ENCODE measurements around the gene FA2H.

Gene FA2H

DNA sequence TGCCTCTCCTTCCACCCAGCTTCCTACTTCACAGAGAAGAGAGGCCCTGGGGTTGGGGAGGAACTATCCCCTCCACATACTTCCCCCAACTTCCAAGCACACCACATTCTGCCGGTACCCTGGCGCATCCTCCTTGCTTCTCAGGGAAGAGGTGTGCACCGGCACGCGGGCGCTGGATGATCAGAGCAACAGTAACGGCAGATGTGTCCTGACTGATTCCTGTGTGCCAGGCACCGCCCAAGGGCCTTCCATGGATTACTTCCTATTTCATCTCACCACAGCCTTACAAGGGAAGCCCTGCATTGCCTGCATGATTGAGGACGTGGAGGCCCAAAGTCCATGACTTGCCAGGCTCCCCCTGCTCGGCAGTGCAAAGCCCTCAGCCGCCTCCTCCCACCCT, 52.9 kb downstream of the FA2H start:
- DNase-seq, result no peak

DNA sequence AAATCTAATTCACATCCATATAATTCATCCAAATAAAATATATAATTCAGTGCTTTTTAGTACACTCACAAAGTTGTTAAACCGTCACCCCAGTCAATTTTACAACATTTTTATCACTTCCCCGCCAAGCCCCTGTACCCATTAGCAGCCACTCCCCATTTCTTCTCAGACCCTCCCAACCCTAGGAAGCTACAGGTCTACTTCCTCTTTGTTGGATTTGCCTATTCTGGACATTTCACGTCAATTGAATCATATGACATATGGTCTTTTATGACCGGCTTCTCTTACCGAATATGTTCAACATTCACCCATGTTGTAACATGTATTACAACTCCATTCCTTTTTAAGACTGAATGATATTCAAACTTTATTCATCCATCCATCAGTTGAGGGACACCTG, 54.0 kb downstream of the FA2H start:
- no peak for DNase-seq

DNA sequence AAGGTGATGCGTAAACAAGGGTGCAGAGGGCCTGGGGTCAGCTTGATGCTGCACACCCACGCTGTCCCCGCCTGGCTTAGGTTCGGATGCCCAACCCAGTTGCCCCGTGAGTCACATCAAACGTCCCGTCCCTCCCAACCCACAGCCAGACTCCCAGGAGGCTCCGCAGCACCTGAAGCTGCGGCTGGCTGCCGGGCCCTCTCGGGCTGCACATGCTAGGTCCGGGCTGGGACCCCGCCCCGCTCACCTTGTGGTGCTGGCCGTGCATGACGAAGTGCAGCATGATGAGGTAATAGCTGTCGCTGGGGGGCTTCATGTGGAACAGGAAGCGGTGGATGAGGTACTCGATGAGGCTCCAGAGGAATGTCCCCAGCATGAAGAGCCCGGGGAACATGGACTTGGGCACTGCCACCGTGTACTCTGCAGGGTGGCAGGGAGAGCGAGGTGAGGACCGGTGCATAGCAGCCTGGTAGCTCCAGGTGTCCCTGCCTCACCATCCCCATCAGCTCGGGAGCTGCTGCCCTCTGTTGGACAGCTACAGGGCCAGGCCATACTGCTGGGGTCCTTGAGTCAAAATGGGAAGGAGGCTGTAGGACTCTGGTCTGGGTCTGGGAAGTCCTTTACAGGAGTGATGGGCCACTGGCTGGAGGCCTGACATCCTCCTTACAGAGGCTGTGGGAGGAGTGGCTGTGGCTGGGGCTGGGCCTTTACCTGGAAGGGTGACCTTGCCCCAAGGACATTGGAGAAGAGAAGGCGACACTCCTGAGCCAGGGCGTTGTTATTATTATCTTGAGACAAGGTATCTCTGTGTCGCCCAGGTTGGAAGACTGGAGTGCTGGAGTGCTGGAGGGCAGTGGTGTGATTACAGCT, 55.6 kb downstream of the FA2H start:
- DNase-seq, result no peak

DNA sequence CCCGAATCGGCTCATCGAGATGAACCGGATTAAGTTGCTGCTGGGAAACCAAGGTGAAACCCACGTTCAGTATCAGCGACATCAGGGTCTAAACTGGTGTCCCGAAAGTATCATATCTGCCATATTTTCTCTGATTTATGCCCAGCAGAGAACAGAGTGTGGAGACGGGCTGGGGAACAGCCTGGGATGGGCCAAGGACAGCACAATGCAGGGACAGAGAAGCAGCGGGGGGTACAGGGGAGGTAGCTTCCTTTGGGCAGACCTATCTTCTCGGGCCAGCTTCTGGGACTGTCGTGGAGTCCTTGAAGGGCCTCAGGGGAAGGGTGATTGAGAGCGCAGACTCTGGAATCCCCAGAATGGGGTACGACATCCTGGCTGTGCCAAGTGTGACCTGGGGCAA, 56.5 kb downstream of the FA2H start:
- no peak for DNase-seq

DNA sequence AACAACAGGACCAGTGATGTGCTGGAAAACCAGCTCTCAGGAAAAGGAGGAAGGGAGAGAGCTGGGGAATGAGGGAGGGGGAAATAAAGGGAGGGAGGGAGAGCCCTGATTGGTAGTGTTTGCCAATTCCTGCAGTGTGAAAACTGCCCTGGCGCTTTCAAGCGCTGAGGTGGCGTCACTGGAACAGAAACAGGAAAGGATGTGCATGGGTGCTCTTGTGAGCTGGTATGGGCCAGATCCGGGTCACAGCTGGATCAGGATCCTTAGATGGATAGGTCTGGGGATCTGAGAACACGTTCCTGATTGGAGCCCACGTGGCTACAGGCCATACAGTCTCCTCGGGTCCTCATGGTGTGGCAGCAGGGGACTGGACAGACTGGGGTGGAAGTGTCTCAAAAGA, 57.3 kb downstream of the FA2H start:
- no peak for DNase-seq

DNA sequence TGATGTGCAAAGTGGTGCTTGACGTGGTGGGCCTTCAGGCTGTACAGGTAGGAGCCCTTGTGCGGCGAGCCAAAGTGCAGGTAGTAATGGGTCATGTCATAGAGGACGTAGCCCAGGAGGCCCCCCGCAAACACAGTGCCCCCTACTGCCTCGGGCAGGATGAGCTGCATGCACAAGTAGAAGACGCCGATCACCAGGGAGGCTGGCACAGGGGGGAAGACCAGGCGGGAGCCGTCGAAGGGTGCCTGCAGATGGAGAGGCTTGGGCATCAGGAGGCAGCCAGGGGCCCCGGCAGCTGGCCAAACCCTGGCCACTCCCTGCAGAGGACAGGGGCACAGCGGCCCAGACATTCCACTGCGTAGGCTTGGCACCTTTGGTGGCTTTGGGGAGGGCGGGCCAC, 58.3 kb downstream of the FA2H start:
- DNase-seq, result no peak

DNA sequence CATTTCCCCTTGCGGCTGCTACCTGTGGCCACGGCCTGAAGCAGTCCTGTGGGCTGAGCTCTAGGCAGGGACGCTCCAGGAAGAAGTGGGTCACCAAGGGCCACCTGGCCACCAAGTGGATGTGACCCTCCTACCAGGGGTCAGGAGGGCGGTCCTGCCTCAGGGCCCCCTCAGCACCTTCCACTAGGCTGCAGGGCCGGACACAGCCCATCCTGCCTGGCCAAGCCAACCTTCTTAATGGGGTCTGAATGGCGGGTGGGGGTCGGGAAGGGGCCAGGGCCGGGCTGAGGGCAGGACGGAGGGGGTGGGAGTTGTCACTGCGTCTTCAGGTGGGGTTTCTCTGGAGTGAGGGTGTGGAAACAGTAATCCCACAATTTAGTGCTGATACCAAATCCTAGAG, 60.7 kb downstream of the FA2H start:
- DNase-seq, result no peak

DNA sequence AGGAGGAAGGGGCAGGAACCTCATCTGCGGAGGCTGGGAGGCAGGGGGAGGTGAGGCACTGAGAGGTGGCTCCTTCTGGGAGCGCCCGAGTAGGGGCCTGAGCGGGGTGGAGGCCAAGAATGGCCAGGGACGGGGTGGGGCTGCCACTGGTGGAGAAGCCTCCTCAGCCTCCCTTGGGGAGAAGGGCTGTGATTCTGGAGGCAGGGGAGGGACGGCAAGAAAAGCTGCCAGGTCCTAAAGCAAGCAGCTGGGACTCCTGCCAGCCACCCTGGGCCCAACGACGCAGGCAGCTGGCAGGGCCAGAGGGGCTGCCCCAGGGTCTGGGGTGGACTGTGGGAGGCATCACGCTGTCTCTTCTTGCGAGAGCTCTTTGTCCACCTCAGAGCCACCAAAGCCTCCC, 61.3 kb downstream of the FA2H start:
- no peak for DNase-seq

DNA sequence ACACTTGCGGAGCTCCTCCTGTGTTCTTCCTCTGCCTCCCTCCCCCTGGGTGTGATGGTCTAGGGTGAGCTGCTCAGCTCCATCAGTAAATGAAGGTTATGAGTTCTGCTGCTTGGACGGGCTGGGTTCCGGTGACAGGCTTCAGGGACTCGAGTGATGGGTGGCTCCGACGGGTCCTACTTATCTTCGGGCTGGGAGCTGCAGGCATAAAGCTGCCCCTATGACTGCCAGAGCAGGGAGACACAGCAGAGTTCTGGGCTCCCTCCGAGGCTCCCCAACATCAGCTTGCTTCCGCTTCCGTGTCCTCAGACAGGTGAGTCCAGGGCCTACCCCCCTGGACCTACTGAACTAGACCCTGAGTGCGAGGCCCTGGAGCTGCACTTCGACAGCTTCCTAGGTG, 62.7 kb downstream of the FA2H start:
- DNase-seq, result no peak

DNA sequence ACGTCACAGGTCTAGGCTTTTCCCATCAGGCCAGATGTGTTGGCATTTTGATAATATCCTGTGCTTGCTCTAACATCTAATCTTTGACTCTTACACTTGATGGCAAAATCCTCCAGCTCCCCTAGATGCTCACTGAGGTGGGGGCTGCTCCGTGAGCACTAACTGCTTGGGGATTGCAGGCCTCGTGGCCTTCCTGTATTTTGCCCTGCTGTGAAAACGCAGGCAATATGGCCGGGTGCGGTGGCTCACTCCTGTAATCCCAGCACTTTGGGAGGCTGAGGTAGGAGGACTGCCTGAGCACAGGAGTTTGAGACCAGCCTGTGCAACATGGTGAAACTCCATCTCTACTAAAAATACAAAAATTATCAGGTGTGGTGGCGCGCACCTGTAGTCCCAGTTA, 64.2 kb downstream of the FA2H start:
- no peak for DNase-seq

DNA sequence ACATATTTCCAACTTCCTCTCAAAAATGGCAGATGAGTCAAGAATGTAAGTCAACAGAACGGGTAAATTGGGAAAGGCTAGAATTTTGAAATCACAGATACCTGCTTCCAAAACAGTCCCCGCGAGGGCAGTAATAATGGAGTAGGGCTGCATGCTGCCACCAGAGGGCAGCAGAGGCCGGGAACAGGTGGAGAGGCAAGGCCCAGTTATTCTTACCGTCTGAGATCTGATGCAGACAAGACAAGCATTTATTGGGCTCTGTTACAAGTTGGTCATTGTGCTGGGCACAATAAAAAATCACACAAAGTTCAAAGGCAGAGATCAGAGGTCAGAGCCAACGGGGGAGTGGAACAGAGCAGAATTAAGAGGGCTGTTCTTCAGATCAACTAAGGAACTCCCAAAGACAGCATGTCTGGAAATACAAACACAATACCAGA, 65.2 kb downstream of the FA2H start:
- peak; percentile 11 for DNase-seq

DNA sequence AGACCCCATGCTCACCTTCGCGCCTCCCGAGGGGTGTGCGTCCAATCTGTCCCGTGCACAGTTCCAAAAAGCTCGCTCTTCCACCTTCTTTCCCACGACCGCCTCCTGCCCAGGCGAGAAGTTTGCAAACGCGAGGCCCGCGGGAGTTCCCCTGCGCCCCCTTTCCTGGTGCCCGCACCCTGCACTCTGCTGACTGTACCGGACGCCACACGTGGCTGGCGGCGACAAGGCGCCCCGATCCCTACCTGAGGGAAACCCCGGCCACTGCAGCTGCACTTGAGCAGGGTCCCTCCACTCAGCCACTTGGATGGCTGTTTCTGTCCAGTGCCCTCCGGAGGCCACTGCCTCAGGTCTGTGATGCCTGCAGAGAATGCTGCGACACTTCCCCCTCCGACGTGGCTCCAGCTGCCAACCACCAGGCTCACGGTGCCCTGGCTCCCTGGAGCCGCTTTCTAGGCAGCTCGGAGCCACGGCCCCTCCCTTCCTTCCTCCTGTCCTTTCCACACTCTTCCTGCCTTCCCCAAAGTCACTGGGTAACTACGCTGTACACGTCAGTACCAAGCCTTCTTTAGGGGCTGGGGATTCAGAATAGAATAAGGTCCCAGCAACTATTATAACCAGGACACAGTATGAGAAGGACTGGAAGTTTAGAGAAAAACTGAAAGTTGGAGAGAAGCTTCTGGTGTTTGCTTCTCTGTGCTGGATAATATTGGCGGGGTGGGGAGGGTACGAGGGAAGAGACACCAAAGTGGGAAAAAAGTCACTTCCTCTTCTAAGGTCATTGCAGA, 74.0 kb downstream of the FA2H start, which contains the start of gene MLKL:
TSS of gene MLKL (minus strand) at position 425 of the 788 bp plus-strand sequence. CDS start 5,105 bp downstream, outside the sequence.
- no peak for DNase-seq

DNA sequence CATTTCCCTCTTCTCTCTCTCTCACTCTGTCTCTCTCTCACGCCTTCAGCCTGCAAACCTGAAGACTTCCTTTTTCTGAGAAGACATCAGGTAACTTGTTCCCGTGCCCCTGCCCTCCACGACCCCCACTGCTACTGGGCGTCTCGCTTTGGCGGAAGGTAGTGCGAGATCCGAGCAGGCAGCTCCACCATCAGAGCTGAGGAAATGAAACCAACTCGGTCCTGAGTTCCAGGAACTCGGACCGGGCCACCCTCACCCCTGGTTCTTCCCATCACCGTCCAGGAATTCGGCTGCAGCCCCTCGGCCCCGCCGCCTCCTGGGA, 74.5 kb downstream of the FA2H start:
- no peak for DNase-seq

DNA sequence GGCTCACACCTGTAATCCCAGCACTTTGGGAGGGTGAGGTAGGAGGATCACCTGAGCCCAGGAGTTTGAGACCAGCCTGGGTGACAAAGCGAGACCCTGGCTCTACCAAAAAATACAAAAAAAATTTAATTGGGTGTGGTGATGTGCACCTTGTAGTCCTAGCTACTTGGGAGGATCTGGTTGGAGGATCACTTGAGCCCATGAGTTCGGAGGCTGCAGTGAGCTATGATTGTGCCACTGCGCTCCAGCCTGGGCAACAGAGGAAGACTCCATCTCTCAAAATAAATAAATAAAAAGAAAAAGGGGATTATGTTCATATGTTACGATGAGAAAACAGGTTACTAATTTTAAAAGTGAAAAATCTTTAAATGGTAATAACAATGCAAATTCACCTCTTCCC, 75.0 kb downstream of the FA2H start:
- DNase-seq, result no peak

DNA sequence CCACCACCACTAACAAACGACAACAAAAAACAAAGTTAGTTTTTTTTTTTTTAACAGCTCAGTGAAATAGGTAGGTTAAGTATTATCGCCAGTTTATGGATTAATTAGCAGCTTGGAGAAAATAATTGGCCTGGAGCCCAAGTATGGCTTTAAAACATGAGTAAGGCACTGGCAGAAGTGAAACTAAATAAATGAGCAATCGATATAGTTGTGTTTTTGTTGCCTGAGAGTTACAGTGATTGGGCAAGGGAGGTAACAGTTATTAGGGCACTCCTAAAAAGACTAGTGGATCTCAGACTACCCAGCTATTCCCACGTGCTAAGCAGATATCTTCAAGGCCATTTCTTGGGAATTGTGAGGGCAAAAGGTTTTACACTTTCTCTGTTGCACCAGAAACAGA, 76.4 kb downstream of the FA2H start:
- DNase-seq, result no peak

DNA sequence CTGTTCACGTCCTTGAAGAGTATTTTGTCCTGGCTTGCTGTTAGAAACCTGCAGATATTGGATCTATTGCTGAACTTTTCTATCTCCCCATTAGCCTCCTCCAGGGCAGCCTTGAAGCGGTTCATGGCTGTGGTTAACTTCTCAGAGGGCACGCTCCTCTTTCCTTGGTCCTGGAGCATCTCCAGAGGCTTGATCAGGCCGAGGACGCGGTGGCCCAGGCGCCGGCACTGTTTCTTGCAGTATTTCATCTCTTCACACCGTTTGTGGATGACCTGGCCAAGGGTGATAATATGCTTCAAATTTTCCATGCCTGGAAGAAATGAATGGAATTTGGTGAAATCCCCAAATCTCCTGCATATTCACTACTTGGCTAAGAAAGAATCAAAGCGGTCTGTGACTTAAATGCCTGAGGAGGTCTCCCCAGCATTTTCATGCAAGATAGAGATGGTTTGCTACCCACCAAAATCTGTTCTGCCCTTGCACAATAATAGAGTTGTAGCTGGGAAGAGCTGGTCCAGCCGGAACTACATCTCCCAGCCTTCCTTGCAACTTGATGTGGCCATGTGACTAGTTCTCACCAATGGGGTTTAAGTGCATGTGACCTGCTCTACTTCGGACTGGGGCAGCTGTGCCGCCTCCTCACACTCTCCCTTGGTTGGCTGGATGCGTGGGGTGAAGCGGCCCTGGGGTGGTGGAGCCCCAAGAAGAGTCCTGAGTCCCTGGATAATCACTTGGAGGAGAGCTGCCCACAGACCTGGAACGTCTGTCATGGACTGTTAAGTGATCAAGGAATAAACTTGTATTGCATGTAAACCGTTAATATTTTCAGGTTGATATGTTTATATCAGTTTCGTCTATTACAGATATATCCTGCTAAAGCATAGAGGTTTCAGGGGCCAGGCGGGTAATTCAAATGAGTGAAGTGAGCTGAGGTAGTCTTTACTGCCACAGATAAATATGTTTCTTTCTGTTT, 78.9 kb downstream of the FA2H start:
- DNase-seq, result peak; percentile 32

DNA sequence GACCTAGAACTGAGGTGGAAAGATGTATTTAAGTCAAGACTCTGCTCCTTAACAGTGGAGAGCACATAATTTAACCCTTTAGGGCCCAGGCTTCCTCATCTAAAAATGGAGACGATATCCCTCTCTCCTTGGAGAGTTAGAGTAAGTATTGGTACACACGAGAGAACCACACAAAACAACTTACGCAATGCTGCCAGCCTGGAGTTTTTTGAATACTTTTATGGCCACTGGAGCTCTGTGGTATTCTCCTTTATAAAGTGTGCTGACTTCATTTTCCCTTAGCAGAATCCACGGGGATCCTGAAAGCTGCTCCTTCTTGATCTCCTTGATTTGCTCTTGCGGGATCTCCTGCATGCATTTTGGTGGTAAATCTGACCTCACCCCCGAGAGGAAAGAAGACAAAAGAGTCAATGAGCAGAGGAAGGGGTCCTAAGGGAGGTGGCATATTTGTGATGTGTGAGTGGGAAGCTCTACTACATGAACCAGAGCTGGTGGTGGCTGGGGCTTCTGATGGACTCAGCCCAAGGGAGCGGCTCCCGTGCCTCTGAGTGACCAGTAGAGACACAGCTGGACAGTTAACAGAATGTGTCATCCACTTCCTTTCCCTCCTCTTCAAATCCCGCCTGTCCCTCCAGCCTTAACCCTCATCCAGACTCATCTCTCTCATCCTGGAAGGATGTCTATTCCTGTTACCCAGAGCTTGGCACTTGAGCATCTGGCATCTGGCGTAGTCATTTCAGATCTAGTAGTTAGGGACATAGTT, 83.3 kb downstream of the FA2H start:
- no peak for DNase-seq

DNA sequence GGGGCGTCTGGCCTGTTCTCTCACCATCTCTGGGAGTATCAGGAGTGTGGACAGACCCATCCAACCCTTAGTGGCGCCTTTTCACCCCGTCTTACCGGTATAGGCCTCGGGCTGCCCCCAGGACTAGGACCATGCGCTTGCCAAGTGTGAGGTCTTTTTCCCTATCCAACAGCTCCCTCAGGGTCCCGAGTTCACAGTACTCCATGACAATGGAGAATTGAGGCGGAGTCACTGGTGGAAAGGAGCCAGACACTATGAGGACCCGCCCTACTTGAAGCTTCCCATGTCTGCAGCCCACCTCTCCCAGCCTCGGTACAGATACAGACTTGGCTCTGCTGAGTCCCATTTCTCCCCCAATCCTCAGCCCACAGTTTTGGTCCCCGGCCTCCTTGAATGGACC, 92.1 kb downstream of the FA2H start:
- no peak for DNase-seq

DNA sequence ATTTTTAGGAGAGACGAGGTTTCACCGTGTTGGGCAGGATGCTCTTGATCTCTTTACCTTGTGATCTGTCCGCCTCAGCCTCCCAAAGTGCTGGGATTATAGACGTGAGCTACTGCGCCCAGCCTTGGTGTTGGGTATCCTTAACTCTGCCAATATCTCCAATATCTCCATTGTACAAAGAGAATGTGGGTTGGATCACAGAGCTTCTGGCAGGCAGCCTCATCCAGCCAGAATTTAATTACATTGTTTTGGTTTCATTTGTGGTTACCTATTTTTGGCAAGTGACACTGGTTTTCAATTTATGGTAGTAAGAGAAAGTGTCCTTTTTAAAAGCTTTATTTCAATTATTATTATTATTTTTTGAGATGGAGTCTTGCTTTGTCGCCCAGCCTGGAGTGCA, 93.9 kb downstream of the FA2H start:
- no peak for DNase-seq

DNA sequence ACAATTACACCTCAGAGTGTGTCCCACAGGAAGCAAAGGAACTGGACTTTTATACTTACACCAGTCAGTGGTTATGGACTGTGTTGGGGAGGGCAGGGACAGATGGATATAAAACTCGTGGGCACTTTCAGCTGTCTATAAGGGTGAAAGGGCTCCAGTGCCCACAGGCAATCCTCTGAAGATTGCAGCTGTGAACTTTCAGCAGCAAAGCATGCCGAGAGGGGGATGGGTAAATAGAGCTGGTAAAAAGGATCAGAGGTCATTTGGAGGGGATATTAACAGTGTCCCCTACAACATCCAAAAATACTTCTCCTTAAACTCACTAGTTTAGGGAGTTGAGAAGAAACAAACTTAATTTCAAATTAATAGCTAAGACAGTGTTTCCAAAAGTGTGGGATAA, 94.6 kb downstream of the FA2H start:
- no peak for DNase-seq

DNA sequence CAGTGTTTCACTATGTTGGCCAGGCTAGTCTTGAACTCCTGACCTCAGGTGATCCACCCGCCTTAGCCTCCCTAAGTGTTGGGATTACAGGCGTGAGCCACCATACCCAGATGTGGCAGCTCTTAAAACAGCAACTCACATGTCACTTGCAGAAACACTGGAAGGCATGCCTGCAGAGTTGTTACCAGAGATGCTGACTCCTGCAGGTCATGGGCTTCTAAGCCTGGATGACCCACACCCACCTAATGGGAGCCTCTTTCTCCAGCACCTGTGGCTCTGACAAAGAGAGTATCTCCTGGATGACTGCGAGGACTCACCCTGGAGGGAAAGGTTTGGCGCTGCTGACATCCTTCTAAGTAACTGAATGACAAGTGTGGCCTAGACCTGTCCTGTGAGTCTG, 96.8 kb downstream of the FA2H start:
- no peak for DNase-seq

DNA sequence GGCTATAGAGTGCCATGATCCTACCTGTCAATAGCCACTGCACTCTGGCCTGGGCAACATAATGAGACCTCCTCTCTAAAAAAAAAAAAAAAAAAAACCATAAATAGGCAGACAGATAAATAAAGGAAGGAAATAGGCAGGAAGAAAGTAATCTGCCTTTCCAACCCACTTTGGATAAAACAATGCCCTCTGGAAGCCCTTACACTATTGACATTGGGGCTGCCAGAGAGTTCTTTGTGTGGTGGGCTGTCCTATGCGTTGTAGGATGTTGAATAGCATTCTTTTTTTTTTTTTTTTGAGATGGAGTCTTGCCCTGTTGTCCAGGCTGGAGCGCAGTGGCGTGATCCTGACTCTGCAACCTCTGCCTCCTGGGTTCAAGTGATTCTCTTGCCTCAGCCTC, 100.7 kb downstream of the FA2H start:
- no peak for DNase-seq
